A204.1 (cell line): ENCODE results near the gene SIAH1.
"Not testable (repeated sequence)": the region's sequence is repeated elsewhere in the genome, so short reads cannot be mapped to it uniquely, and the experiment has no call there.

Source experiments
- FAIRE-seq: peaks from 2 replicates; lab custom pipeline; 2012; peaks lifted over from hg19 to GRCh38; lab: Jason Lieb, UNC

SIAH1 gene

GRCh38 chr16:48332978-48333377, 52.2 kb downstream of the SIAH1 start:
- FAIRE-seq, result no peak

GRCh38 chr16:48330841-48331192, 54.4 kb downstream of the SIAH1 start:
- no peak for FAIRE-seq

GRCh38 chr16:48330189-48330840, 54.9 kb downstream of the SIAH1 start:
- FAIRE-seq, result no peak

DNA sequence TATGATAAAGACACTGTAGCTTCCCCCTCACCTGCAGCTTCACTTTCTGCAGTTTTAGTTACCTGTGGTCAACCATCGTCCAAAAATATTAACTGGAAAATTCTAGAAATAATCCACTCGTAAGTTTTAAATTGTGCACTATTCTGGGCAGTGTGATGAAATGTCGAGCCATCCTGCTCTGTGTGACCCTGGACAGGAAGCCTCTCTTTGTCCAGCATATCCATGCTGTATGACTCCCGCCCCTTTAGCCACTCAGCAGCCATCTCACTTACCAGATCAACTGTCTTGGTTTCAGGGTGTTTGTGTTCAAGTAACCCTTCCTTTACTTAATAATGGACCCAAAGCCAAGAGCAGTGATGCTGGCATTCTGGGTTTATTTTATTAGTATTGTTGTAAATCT, 56.1 kb downstream of the SIAH1 start:
- no peak for FAIRE-seq

DNA sequence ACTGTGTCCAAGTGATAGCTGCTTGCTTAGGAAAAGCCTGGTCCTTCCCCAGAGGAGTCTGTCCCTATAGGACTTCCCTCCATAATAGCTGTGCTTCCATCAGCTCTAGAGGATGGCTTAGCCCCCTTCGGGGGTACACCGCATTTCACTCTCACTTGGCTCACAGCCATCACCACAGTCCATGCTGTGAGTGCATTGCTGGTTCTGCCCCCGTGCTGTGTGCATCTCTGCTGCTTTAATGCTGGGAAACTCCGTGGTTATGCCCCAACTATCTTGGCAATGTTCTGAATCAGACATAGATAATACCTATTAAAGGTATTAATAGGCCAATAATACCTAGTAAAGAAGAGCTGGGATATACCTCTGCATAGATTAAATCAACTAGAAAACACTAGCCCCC, 58.3 kb downstream of the SIAH1 start:
- no peak for FAIRE-seq

DNA sequence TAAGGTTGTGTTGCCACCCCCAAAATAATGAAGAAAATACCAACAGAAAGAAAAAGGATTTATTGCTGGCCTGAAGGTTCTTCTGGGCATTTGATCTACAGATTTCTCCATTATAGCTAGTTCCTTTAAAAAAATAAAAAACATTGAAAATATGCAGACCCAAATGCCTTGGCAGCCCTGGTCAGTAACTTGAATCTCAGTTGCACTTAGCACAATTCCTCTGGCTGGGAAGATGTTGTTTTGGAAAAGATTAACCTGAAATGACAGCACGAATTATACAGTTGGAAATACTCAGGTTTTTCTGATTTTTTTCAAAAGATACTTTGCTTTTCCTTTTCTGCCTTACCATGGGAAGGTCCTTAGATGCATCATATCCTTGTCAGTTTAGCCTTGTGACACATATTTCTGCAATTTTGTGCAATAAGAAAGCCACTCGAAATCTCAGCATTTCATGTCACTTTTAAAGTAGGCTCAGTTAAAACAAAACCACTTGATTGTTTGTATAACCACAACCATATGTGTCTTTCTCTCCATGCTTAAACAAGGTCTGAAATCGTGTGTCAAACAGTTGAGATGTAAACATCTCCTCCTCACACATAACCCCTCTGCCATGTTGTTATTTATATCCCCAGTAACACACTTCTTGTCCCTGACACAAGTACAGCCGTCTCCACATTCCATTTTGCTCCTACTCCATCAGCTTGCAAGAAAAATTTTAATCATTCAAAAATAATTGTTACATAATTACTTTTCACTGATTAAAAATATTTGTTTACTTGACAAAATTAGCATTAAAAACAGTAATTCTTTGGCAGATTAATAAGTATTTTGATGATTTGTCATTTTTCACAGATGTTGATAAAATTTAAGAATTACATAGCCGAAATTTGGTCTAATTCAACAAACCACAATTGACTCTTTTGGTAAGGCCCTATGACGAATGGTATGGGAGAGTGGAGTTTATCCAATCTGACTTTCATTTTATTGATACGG, 61.1 kb downstream of the SIAH1 start:
- no peak for FAIRE-seq

GRCh38 chr16:48321317-48322036, 63.7 kb downstream of the SIAH1 start:
- FAIRE-seq, result no peak

GRCh38 chr16:48318630-48319029, 66.6 kb downstream of the SIAH1 start:
- FAIRE-seq, result no peak

DNA sequence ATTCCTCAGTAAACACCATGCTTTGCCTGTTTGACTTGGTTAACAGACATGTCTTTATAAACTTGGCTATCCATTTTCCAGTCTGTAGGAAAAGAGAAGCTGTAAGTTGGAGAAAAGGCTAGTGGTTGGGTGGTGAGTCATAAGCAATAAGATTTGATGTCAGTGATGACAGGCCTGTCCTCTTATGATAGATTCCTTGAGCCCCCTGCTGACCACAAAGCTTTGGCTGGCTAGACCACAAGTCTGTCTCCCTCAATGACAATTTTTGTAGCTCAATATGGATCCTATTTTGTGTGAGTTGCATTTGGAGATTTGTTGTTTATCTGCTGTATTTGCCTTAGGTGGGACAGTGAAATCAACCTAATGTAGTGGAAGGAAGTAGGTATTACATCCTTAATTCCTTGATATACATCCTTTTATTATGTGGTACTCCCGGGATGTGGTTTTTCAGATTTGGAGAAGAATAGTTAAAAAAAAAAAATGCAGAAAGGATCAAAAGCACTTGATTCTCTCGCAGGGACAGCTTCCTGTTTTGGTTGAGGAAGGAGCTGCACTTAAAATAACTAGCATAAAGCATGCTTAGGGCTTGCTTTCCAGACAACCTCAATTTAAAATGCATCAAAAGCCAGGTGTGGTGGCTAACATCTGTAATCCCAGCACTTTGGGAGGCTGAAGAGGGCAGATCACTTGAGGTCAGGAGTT, 67.4 kb downstream of the SIAH1 start:
- no peak for FAIRE-seq

DNA sequence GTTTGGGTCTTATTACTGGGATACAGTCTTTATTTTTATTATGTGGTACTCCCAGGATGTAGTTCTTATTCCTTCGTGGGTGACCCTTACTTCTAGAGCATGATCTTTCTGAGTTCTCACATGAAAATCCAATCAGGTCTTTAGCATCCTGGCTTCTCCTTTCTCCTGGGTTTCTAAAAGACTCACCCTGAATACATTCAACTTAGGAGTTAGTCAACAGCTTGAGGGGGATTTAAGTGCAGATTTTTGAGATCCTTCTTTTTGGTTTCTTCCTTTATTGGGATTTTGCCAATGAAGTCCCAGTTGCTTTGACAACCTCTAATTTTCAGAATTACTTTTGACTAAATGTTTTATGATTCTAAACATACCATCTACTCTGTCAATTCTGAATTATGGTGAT, 68.2 kb downstream of the SIAH1 start:
- no peak for FAIRE-seq

DNA sequence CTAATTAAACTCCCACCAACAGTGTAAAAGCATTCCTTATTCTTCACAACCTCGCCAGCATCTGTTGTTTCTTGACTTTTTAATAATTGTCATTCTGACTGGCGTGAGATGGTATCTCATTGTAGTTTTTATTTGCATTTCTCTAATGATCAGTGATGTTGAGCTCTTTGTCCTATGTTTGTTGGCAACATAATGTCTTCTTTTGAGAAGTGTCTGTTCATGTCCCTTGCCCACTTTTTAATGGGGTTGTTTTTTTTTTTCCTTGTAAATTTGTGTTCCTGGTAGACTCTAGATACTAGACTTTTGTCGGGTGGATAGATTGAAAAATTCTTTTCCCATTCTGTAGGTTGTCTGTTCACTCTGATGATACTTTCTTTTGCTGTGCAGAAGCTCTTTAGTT, 71.3 kb downstream of the SIAH1 start:
- FAIRE-seq, result not testable (repeated sequence)

DNA sequence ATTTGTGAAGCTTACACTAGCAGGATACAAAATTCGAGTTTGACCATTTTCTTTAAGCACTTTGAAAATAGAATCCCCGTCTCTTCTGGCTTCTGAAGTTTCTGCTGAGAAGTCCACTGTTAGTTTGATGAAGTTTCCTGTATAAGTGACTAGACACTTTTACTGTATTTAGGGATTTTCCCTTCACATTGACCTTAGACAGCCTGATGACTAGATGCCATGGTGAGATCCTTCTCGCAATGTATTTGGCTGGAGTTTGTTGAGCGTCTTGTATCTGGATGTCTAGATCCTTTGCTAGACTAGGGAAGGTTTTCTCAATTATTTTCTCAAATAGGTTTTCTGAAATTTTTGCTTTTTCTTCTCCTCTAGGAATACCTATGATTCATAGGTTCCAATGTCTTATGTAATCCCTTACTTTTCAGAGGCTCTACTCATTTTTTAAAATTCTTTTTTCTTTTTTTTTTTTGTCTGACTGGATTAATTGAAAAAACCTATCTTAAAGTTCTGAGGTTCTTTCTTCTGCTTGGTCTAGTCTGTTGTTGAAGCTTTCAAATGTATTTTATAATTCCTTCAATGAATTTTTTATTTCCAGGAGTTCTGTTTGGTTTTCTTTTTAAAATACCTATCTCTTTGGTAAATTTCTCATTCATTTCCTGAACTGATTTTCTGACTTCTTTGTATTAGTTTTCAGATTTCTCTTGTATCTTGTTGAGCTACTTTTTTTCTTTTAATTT, 74.1 kb downstream of the SIAH1 start:
- FAIRE-seq, result no peak
